MM.1S (cell line): ENCODE measurements around the gene MAP4K3.

ENCODE experiments used
- DNase-seq: peaks from one replicate; pipeline ENCODE4 v3.0.0-alpha.2; 2015
- H2AFZ ChIP-seq: fragments of 300-600 bp; sonication (generic); 2 replicates; pipeline ENCODE4 v1.6.0; 2016; ENCODE audit warnings: antibody characterized with exemption, low read length
- H3F3A ChIP-seq: fragments of 300-600 bp; sonication (generic); 2 replicates; pipeline ENCODE4 v1.6.1; 2016; ENCODE audit warnings: mild to moderate bottlenecking, antibody characterized with exemption, low read length, moderate library complexity, mixed read lengths; ENCODE audit not compliant: insufficient read depth
- H3K27ac ChIP-seq: fragments of 300-600 bp; sonication (generic); 2 replicates; pipeline ENCODE4 v1.5.1; 2016; ENCODE audit warnings: mild to moderate bottlenecking, low read length
- H3K27me3 ChIP-seq: fragments of 300-600 bp; sonication (generic); replicated peaks from 2 replicates; pipeline ENCODE4 v1.6.0; 2016; ENCODE audit warnings: low read length; ENCODE audit not compliant: insufficient read depth
- H3K36me3 ChIP-seq: fragments of 300-600 bp; sonication (generic); replicated peaks from 2 replicates; pipeline ENCODE4 v1.6.1; 2016; ENCODE audit warnings: mild to moderate bottlenecking, low read length, mixed read lengths; ENCODE audit not compliant: insufficient read depth
- H3K4me1 ChIP-seq: fragments of 300-600 bp; sonication (generic); 2 replicates; pipeline ENCODE4 v1.6.1; 2016; ENCODE audit warnings: low read length, mixed read lengths
- H3K4me2 ChIP-seq: fragments of 300-600 bp; sonication (generic); 2 replicates; pipeline ENCODE4 v1.6.0; 2016; ENCODE audit warnings: low read depth, low read length
- H3K4me3 ChIP-seq: fragments of 300-600 bp; sonication (generic); 2 replicates; pipeline ENCODE4 v1.5.1; 2016; ENCODE audit warnings: low read length, mixed read lengths
- H3K79me2 ChIP-seq: fragments of 300-600 bp; sonication (generic); 2 replicates; pipeline ENCODE4 v1.6.1; 2016; ENCODE audit warnings: mixed run types, low read length, mixed read lengths
- H3K9ac ChIP-seq: fragments of 300-600 bp; sonication (generic); 2 replicates; pipeline ENCODE4 v1.6.1; 2016; ENCODE audit warnings: low read length, mixed read lengths
- H3K9me2 ChIP-seq: fragments of 300-600 bp; sonication (generic); replicated peaks from 2 replicates; pipeline ENCODE4 v1.6.1; 2016; ENCODE audit warnings: mild to moderate bottlenecking, low read length, mixed read lengths; ENCODE audit not compliant: insufficient read depth
- H3K9me3 ChIP-seq: fragments of 300-600 bp; sonication (generic); replicated peaks from 2 replicates; pipeline ENCODE4 v1.6.1; 2016; ENCODE audit warnings: mild to moderate bottlenecking, low read length, mixed read lengths; ENCODE audit not compliant: insufficient read depth
- H4K20me1 ChIP-seq: fragments of 300-600 bp; sonication (generic); 2 replicates; pipeline ENCODE4 v1.6.1; 2016; ENCODE audit warnings: mild to moderate bottlenecking, low read length, moderate library complexity, mixed read lengths; ENCODE audit not compliant: insufficient read depth
- CTCF ChIP-seq: fragments of 300-600 bp; sonication (generic); IDR thresholded peaks from 2 replicates; pipeline ENCODE4 v1.5.1; 2016; ENCODE audit warnings: antibody characterized with exemption, low read length, mixed read lengths
- EZH2 ChIP-seq: fragments of 300-600 bp; sonication (generic); optimal IDR thresholded peaks from 2 replicates; pipeline ENCODE3; 2017; ENCODE audit warnings: low read depth, mild to moderate bottlenecking, antibody characterized with exemption, low read length, mixed read lengths
- EZH2phosphoT487 ChIP-seq: fragments of 300-600 bp; sonication (generic); IDR thresholded peaks from 2 replicates; pipeline ENCODE4 v1.6.1; 2018; ENCODE audit warnings: antibody characterized with exemption, low read length

Gene MAP4K3

GRCh38 chr2:39350658-39351057 lies 86.4 kb downstream of the MAP4K3 start:
- no peak for DNase-seq
- Histone ChIP-seq H3K27ac (no peak overlapping the region), H3K4me2 (no peak overlapping the region), H3K9me3 (no peaks in the 10 kb centered on the region), H3F3A (no peaks in the 10 kb centered on the region), H3K27me3 (no peaks in the 10 kb centered on the region), H3K9me2 (no peaks in the 10 kb centered on the region), H3K79me2 (no peaks in the 10 kb centered on the region), H3K36me3 (no peaks in the 10 kb centered on the region), H2AFZ (no peak overlapping the region), H4K20me1 (no peaks in the 10 kb centered on the region), H3K4me1 (no peaks in the 10 kb centered on the region), H3K9ac (no peak overlapping the region), H3K4me3 (no peak overlapping the region)
- TF ChIP-seq EZH2 (no peak), EZH2phosphoT487 (no peak), CTCF (no peak)

GRCh38 chr2:39338502-39338901 lies 98.6 kb downstream of the MAP4K3 start:
- no peaks in the 10 kb centered on the region for H4K20me1 ChIP-seq
- no peak for DNase-seq
- H3K9me3 ChIP-seq: no peaks in the 10 kb centered on the region
- no peak overlapping the region for H3K4me3 ChIP-seq
- TF ChIP-seq CTCF (no peak), EZH2phosphoT487 (no peak), EZH2 (no peak)
- H3K27me3 ChIP-seq: no peaks in the 10 kb centered on the region
- no peak overlapping the region for H3K27ac ChIP-seq
- no peak overlapping the region for H3K9ac ChIP-seq
- no peaks in the 10 kb centered on the region for H3F3A ChIP-seq
- H3K4me2 ChIP-seq: no peak overlapping the region
- no peaks in the 10 kb centered on the region for H3K9me2 ChIP-seq
- H3K79me2 ChIP-seq: no peaks in the 10 kb centered on the region
- no peaks in the 10 kb centered on the region for H3K36me3 ChIP-seq
- no peak overlapping the region for H2AFZ ChIP-seq
- H3K4me1 ChIP-seq: no peaks in the 10 kb centered on the region

GRCh38 chr2:39335930-39336329 lies 101.2 kb downstream of the MAP4K3 start:
- no peaks in the 10 kb centered on the region for H3K27me3 ChIP-seq
- H3K36me3 ChIP-seq: no peaks in the 10 kb centered on the region
- no peaks in the 10 kb centered on the region for H3K79me2 ChIP-seq
- no peaks in the 10 kb centered on the region for H3K9me2 ChIP-seq
- no peak for DNase-seq
- H3K4me3 ChIP-seq: no peak overlapping the region
- no peaks in the 10 kb centered on the region for H3K4me1 ChIP-seq
- no peak overlapping the region for H3K4me2 ChIP-seq
- H4K20me1 ChIP-seq: no peaks in the 10 kb centered on the region
- TF ChIP-seq EZH2: no peak
- TF ChIP-seq CTCF: no peak
- no peak for TF ChIP-seq EZH2phosphoT487
- H3K27ac ChIP-seq: no peak overlapping the region
- H3K9me3 ChIP-seq: no peaks in the 10 kb centered on the region
- no peak overlapping the region for H2AFZ ChIP-seq
- no peaks in the 10 kb centered on the region for H3F3A ChIP-seq
- H3K9ac ChIP-seq: no peak overlapping the region
